ENCODE measurements around the gene MRPL19.

Gene MRPL19

DNA sequence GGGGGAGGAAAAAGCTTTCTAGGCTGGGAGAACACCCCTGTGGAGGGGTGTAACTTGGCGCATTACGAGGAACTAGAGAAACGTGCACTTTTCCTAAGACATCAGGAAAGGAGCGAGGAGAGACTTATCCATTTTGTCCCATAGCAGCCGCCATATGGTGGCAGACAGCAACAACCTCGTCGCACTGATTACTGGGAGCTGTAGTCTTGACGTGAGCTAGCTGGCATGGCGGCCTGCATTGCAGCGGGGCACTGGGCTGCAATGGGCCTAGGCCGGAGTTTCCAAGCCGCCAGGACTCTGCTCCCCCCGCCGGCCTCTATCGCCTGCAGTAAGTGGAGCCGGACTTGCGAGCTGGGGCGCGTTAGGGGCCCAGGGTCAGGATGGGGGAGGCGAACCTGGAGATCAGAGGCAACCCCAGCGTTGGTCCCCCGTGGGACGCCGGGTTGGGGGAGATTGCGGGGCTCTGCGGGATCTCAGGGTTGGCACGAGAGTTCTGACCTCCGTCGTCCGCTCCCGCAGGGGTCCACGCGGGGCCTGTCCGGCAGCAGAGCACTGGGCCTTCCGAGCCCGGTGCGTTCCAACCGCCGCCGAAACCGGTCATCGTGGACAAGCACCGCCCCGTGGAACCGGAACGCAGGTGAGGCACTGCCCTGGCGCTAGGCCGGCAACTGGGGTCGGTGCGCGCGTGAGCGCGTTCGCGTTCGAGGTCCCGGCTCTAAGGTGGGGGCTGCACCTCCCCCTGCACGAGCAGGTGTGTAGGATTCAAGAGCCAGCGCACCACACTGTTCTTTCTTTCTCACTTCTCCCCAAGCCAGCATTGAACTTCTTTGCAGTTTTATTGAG lies at the start of gene MRPL19:
TSS of gene MRPL19 (plus strand) at position 201 of the 843 bp plus-strand sequence. CDS start at position 226, 25 bp downstream.
- DNase-seq (ENCODE audit: low spot score): peak; percentile 81

DNA sequence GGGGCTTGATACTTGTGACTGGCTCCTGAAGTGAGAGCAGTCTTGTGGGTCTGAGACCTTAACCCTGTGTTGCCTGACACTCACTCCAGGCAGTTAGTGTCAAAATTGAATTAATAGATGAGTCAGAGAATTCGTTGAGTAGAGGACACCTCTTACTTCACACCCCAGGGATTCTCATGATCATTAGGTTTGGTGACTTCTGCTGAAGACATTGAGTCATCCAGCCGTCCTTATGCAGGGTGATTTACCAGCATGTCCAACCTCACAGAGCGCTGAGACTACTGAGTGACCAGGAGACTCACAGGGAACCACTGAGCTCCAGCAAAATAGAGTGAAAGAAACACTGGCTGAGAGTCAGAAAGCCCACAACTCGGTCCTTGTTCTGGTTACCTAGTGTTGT lies 49.8 kb upstream of the MRPL19 start:
- DNase-seq (ENCODE audit: low spot score): no peak

DNA sequence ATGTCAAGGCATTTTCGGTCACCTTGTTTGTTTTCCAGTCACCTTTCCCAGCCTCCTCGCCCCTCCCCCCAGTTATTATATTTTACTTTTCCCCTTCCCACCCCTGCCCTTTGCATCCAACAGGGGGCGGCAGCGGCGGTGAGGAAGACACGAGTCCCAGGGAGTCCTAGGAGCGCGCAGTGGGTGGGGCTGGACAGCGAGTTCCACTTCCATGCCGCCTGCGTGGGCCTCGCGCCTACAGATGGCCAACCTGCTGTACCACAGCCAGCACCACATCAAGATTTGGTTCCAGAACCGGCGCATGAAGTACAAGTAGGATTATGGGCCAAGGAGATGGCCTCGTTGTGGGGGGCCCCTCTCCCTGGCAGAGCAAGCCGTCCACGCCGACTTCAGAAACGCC lies 48.6 kb upstream of the MRPL19 start:
- no peak for DNase-seq (ENCODE audit: low spot score)

GRCh38 chr2:75598589-75599155 lies 47.9 kb upstream of the MRPL19 start:
- DNase-seq (ENCODE audit: low spot score): no peak

DNA sequence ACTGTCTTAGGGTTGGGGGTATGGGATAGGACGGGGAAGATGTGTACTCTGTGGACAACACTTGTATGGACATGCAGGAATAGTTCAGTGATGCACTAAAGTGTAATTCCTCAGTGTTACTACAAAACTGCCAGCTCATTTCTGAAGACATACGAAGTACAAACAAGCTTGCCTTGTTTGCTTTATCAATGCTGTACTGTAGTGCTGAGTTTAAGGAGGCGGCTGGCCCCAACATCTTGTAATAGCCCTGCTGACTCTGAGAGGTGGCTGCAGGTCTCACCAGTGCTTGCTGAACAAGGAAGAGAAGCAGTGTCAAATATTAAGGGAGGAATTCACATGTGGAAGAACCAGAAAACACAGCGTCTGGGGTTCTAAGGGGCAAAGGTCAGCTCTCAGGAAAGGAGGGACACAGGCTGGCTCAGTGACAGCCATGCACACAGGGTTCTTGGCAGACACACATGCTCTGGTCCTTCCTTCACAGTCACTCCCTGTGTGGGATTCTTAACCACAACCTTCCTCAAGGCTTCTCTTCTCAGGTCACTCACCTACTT lies 46.0 kb upstream of the MRPL19 start:
- DNase-seq (ENCODE audit: low spot score): no peak

GRCh38 chr2:75602724-75603342 lies 43.8 kb upstream of the MRPL19 start:
- no peak for DNase-seq (ENCODE audit: low spot score)

DNA sequence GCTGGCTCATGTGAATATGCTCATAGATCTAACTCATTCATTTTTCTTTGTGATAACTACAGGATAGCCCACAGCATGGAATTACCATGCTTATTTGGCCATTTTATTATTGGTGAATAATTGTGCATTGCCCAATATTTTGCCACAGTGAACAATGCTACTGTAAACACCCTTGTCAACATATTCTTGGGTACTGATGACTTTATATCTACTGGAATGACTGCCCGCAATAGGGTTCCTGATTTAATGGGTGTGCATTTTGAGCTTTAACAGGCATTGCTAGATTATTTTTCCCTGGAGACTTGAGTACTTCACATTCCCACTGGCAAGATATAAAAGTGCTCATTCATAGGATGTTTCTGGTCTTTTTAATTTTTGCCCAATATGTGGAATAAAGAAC lies 43.1 kb upstream of the MRPL19 start:
- DNase-seq (ENCODE audit: low spot score): no peak

- no peak for DNase-seq (ENCODE audit: low spot score)
Observed at GRCh38 chr2:75604484-75604883, 42.1 kb upstream of the MRPL19 start.

DNA sequence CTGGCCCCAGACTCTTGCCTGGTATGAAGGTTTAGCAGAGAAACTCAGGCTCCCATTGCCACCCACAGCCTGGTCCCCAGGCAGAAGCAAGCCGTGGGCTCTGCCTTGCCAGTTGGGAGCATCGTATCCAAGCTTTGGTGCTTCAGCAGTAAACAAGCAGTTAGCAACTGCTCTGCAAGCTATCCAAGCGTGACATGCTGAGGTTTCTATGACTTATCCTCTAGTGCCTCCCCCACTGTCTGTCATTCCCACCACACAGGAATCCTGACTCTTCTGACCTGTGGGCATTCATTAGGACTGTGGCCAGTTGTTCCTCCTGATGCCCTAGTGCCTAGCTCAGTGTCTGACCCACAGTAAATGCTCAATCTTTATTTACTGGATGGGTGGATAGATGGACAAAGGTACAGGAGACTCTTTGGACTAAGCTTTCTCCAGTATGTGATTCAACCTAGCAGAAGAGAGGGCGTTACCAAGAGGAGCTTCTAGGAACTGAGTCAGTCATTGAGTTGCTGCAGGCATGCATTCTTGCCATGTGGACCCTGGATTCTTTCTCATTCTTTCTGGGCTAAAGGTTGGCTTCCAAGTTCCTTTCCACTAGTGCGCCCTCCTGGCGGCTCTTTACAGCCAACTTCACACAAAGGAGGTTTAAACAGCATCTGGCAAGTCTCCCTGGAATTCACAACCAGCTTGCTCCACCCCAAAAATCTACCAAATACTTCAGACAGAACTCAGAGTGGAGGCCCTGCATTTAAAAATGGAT lies 40.6 kb upstream of the MRPL19 start:
- no peak for DNase-seq (ENCODE audit: low spot score)

DNA sequence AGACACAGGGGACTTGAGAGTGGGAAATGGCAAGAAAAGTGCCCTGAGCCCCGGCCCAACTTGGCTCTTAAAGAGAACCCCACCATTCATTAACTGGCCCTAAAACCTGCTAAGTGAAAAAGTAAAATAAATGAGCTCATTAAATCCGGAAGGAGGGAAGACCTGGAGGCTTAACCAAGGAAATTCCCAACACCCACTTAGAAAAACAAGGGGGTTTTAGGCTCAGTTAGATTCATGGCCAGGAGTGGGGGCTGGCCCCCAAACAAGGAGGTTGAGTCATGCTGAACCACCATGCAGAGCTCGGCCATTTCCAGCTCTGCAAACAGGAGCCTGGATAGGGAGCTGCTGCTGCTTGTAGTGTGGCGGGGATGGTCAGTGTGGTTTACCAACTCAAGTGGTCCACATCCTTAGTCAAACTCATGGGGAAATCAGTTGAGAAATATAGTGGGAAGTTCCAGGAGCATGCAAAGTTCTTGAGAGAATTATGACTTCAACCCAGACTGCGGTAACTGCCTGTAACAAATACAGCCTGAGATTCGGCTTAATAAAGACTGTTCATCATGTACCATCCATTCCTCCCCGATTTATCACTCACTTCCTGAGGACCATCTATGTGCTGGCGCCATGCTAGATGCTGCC lies 39.7 kb upstream of the MRPL19 start:
- no peak for DNase-seq (ENCODE audit: low spot score)

- DNase-seq (ENCODE audit: low spot score): no peak
Observed at GRCh38 chr2:75607400-75607798, 39.2 kb upstream of the MRPL19 start.

DNA sequence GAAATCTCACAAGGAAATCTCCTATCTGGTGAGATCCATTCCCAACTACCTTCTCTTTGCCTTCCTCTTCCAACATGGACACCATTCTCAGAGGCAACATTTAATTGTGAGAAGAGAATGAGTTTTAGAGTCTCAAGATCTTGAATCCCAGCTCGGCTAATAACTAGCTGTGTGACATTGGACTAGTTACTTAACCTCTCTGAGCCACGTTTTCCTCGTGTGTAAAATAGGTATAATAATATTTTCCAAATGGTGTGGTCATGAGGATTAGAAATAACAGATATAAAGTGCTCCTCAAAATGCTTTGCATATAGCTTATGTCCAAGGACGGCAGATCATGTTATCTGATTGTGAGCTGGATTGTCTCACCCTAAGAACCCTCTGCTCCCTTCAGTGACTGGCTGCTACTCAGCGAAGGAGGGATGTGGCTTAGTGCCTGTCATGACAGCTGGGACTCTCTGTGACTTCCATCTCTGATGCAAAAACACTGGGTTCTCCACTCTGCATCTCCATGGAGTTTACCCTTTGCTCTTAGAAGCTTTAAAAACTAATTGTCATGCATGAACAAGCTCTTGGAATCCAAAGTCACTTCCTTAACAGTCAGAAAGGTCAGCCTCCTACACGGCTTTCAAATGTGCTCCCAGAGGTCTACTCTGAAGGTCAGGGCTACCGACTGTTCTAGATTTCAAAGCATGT lies 38.4 kb upstream of the MRPL19 start:
- no peak for DNase-seq (ENCODE audit: low spot score)

DNA sequence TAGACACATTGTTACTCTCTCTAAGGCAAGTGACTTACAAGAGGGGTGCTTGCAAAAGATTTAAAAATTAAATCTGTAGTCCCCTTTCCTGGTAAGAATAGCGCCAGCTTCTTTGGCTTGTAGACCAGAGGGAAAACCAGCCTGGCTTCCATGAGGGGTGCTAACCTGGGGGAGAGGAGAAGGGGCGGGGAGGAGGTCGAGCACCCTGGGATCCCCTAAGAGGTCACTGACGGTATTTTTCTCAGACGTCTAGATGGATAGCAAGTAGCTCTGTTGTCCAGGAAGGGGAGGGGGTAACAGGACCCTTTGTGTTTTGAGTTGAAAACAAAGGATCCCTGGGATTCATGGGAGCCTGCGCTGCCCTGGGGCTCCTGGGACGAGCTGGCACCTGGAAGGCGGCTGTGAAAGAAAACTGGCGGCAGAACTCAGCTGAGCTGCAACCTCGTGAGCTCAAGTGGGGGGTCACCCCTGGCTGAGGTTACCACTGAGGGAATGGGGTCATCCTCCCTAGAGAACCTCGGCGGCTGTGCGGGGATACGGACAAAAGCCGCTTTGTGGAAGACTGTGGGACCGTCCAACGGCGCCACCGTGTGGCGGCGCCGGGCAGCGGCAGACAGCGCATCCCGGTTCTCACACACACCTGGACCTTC lies 37.8 kb upstream of the MRPL19 start:
- DNase-seq (ENCODE audit: low spot score): peak; percentile 33

DNA sequence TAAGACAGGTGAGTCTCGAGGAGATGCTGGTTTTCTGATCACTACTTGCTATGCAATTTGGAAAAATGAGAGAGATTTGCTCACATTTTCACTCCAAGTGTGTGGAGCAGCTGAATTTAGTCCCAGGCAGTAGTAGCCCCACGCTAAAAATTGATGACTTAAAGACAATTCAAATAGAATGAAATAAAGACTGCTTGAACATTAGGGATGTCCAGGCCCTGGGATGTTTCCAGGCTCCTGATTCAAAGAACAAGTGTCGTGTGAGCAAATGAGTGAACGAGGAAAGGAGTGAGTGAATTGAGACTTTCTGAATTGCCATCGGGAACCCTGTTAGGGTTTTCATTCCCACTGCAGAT lies 37.3 kb upstream of the MRPL19 start:
- DNase-seq (ENCODE audit: low spot score): no peak

GRCh38 chr2:75609937-75610508 lies 36.6 kb upstream of the MRPL19 start:
- no peak for DNase-seq (ENCODE audit: low spot score)

DNA sequence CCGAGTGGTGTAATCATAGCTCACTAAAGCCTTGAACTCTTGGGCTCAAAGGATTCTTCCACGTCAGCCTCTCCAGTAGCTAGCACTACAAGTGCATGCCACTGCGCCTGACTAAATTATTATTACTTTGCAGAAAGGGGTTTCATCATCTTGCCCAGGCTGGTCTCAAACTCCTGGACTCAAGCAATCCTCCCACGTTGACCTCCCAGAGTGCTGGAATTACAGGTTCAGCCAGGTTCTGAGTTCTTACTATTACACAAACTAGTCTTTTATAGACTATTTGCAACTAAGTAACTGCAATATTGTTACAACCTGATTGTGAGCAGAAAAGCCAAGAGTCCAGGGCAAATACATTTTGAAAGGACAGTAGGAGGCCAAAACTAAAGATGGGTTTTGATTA lies 35.9 kb upstream of the MRPL19 start:
- no peak for DNase-seq (ENCODE audit: low spot score)

- DNase-seq (ENCODE audit: low spot score): no peak
Observed at GRCh38 chr2:75612108-75612861, 34.3 kb upstream of the MRPL19 start.

GRCh38 chr2:75612862-75613243 lies 33.7 kb upstream of the MRPL19 start:
- DNase-seq (ENCODE audit: low spot score): no peak

GRCh38 chr2:75614162-75614651 lies 32.4 kb upstream of the MRPL19 start:
- no peak for DNase-seq (ENCODE audit: low spot score)

All from CD4-positive, alpha-beta T cell treated with Interleukin-6 at 100 ng/mL for 8 hours (primary cell).